HG02763 (cell line): ENCODE measurements around the gene LMBRD2.

Experiments used
- ATAC-seq: cut with Tn5 transposase; IDR thresholded peaks from one replicate; pipeline ENCODE4 v1.9.1; 2021; ENCODE audit warnings: mild to moderate bottlenecking, moderate library complexity; ENCODE audit not compliant: unreplicated experiment

LMBRD2 gene

GRCh38 chr5:36054647-36055046, 97.0 kb downstream of the LMBRD2 start:
- ATAC-seq: no peak

- no peak for ATAC-seq
Measured at GRCh38 chr5:36052538-36052937, 99.1 kb downstream of the LMBRD2 start.

GRCh38 chr5:36049949-36050348, 101.7 kb downstream of the LMBRD2 start:
- ATAC-seq: no peak
